Suprapubic skin (tissue), 4 donors: Measurements from ENCODE around the gene COA5.

ENCODE experiments used
- POLR2A ChIP-seq, 2 donors: fragments of 450-650 bp; IDR thresholded peaks; one replicate each; pipeline ENCODE4 v1.6.1; 2017; ENCODE audit warnings: antibody characterized with exemption in 2 of 2, mild to moderate bottlenecking in 2 of 2, moderate library complexity in 2 of 2
- POLR2AphosphoS5 ChIP-seq, 3 donors: sonication (generic); formaldehyde crosslinking; IDR thresholded peaks; one replicate each; pipeline ENCODE4 v1.6.1; 2017; ENCODE audit warnings: antibody characterized with exemption in 3 of 3
- TF ChIP-seq, protein P1 (sequence below), 2 donors: fragments of 200-600 bp in 1 of 2; fragments of 450-650 bp in 1 of 2; sonication (generic) in 1 of 2; IDR thresholded peaks; one replicate each; pipeline ENCODE4 v1.5.1; 2016 to 2019; ENCODE audit warnings: antibody characterized with exemption in 2 of 2, mild to moderate bottlenecking in 1 of 2, moderate library complexity in 1 of 2

DNA sequence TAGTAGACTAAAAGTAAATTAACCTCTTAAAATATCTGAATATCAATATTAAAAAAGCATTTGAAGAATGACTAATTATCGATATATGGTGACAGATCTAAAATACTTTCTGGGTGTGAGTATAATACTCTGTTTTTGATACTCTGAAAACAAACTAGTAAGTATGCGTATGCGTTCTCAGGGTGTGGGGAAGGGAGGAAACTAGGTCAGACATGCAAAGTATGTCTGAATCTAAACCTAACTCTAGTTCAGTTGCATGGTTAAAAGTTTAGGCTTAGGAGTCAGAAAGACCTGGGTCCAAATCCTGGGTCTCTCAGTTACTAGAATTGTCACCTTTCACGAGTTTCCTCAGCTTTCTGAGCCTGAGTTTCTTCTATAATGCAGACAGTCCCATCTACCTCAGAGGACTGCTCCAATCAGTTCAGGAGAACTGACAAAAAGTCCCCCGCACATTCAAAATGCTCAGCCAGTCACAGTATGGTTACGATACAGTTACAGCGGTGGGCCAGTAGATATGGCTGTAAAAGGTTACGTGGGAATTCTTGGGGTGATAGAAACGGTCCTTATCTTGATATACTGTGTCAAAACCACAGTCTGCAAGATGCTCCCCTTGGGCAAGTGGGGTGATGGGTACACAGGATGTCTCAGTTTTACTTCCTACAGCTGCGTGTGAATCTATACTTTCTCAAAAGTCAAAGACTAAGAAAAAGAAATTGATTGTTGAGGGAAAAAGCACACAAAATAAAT is 29.3 kb upstream of the COA5 start:
- TF ChIP-seq, protein P1, sequence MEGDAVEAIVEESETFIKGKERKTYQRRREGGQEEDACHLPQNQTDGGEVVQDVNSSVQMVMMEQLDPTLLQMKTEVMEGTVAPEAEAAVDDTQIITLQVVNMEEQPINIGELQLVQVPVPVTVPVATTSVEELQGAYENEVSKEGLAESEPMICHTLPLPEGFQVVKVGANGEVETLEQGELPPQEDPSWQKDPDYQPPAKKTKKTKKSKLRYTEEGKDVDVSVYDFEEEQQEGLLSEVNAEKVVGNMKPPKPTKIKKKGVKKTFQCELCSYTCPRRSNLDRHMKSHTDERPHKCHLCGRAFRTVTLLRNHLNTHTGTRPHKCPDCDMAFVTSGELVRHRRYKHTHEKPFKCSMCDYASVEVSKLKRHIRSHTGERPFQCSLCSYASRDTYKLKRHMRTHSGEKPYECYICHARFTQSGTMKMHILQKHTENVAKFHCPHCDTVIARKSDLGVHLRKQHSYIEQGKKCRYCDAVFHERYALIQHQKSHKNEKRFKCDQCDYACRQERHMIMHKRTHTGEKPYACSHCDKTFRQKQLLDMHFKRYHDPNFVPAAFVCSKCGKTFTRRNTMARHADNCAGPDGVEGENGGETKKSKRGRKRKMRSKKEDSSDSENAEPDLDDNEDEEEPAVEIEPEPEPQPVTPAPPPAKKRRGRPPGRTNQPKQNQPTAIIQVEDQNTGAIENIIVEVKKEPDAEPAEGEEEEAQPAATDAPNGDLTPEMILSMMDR (IDR thresholded peaks at IDR 0.05) = no peak
- TF ChIP-seq POLR2AphosphoS5 (IDR thresholded peaks at IDR 0.05) = no peak
- no peak for TF ChIP-seq POLR2A (IDR thresholded peaks at IDR 0.05)
